Ishikawa (cell line): ENCODE results near the gene SPIC.

ENCODE experiments used
- CEBPB ChIP-seq: IDR thresholded peaks from 2 replicates; pipeline ENCODE4 v1.6.1; 2012
- CREB1 ChIP-seq: IDR thresholded peaks from 2 replicates; pipeline ENCODE4 v1.6.1; 2012; ENCODE audit warnings: low read depth
- EGR1 ChIP-seq: IDR thresholded peaks from 2 replicates; pipeline ENCODE4 v1.6.1; 2012
- EP300 ChIP-seq: IDR thresholded peaks from 2 replicates; pipeline ENCODE4 v1.6.1; 2012; ENCODE audit warnings: borderline replicate concordance
- FOXM1 ChIP-seq: IDR thresholded peaks from 2 replicates; pipeline ENCODE4 v1.6.1; 2012; ENCODE audit warnings: low read depth, borderline replicate concordance
- MAX ChIP-seq: IDR thresholded peaks from 2 replicates; pipeline ENCODE4 v1.6.1; 2012
- NFIC ChIP-seq: IDR thresholded peaks from 2 replicates; pipeline ENCODE4 v1.6.1; 2012
- RAD21 ChIP-seq: IDR thresholded peaks from 2 replicates; pipeline ENCODE4 v1.6.1; 2012; ENCODE audit warnings: low read depth
- REST ChIP-seq: IDR thresholded peaks from 2 replicates; pipeline ENCODE4 v1.6.1; 2012; ENCODE audit warnings: low read depth, mild to moderate bottlenecking
- TAF1 ChIP-seq: IDR thresholded peaks from 2 replicates; pipeline ENCODE4 v1.6.1; 2012; ENCODE audit warnings: low read depth, mild to moderate bottlenecking
- TCF12 ChIP-seq: IDR thresholded peaks from 2 replicates; pipeline ENCODE4 v1.6.1; 2012; ENCODE audit warnings: low read depth
- TEAD4 ChIP-seq: IDR thresholded peaks from 2 replicates; pipeline ENCODE4 v1.6.1; 2012
- YY1 ChIP-seq: IDR thresholded peaks from 2 replicates; pipeline ENCODE4 v1.6.1; 2012; ENCODE audit warnings: low read depth
- ZBTB7A ChIP-seq: IDR thresholded peaks from 2 replicates; pipeline ENCODE4 v1.6.1; 2012; ENCODE audit warnings: low read depth

GRCh38 chr12:101468948-101469347 lies 6.2 kb upstream of the SPIC start:
- TF ChIP-seq CEBPB (no peak), MAX (no peak), REST (no peak), TAF1 (no peak), RAD21 (no peak), EP300 (no peak), NFIC (no peak), YY1 (no peak), ZBTB7A (no peak), TEAD4 (no peak), TCF12 (no peak), EGR1 (no peak), CREB1 (no peak), FOXM1 (no peak)
